HG03196 (cell line): ENCODE results near the gene PRODH2.
"Not testable (repeated sequence)": the region's sequence is repeated elsewhere in the genome, so short reads cannot be mapped to it uniquely, and the experiment has no call there.

ENCODE experiments used
- ATAC-seq: cut with Tn5 transposase; IDR thresholded peaks from one replicate; pipeline ENCODE4 v1.9.1; 2021; ENCODE audit not compliant: unreplicated experiment

PRODH2 gene

DNA sequence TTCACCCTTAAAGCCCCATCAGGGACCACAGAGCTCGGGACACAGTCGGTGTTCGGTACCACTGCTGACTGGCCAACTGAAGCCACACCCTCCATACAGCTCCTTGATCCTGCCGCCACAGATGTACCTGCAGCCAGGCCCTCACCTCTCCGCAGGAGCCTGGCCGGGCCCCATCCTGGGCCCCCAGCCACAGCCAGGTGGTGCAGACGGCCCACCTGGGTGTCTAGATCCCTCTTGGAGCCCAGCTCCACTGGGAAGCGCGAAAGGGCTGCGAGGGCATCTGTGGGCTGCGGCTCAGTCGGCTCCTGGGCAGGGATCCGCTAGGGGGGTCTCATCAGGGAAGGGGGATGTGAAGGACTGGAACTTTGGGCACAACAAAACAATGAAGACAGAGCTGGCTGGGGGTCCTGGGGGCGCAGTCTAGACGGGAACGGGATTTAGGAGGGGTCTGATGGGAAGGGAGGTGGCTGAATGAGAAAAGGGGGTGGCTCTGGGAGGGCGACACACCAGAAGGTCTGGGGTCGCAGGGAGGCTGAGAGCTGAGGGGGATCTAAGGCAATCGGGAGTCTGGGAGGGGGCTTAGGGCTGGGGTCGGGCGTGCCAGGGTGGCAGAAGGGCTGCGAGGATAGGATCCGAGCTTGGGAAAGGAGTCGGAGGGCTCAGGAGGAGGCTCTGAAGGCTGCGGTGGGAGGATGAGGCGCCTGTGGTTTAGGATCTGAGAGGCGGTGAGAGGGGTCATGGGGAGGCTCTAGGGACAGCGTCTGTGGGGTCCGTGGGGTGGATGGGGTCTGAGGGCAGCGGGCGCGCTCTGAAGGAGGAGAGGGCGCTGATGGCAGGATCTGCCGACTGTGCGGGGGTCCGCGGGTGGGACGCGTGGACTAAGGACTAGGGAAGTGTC is 15.8 kb downstream of the PRODH2 start:
- no peak for ATAC-seq

GRCh38 chr19:35795564-35795963 is 17.1 kb downstream of the PRODH2 start:
- ATAC-seq, result not testable (repeated sequence)

GRCh38 chr19:35793381-35794165 is 19.1 kb downstream of the PRODH2 start:
- no peak for ATAC-seq

DNA sequence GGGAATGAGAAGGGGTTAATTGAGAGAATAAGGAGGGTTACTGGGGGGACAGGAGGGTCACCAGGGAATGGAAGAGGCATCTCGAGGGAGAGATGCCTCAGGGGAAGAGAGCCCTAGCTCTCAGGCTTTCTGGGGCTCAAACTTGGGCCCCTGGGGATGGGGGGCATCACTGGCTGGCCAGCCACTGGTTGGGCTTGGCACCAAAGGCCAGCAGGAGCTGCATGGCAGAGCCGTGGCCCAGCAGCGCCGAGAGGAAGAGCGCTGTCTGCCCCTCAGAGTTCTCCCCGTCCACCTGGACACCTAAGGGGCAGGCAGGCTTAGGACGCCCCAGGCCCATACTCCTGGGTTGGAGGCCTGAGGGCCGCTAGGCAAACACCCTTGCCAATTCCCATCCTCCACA is 19.8 kb downstream of the PRODH2 start:
- ATAC-seq, result no peak

DNA sequence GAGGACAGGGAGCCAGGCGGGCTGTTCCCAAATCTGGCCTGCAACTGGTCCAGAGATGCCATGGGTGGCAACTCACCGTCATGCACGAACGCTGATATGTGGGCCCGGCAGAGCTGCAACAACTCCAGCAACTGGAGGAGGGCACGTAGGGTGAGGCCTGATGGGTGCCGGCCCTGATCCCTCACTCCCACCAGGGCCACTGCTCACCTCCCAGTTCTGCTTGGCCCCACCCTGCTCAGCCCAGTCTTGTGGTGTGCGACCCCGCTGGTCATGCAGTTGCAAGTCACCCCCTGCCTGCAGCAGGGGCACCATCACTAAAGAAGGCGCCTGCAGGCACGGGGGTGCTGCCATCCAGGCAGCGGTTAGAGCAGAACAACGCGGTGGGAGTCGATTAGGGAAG is 20.3 kb downstream of the PRODH2 start:
- ATAC-seq, result no peak

DNA sequence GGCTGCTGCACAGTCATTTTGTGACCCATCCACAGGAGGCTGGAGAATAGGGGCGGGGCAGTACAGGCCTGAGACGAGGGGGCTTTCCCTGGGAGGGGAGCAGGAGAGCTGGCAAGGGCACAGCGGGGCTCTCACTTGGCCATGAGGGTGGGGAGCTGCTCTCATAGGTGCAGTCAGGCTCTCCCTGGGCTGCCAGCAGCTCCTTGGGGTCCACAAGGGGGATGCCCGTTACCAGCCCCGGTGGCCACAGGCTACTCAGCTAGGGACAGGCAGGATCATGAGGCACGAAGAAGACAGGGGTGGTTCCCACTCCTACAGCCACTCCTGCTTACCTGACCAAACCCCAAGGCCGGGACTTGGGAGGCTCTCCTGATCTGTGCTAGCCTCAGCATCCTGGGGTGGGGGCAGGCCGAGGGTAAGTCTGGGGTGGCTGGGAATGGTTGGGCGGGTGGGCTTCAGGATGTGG is 20.8 kb downstream of the PRODH2 start:
- no peak for ATAC-seq

- no peak for ATAC-seq
These were observed 21.4 kb downstream of the PRODH2 start for GRCh38 chr19:35790981-35791813.

DNA sequence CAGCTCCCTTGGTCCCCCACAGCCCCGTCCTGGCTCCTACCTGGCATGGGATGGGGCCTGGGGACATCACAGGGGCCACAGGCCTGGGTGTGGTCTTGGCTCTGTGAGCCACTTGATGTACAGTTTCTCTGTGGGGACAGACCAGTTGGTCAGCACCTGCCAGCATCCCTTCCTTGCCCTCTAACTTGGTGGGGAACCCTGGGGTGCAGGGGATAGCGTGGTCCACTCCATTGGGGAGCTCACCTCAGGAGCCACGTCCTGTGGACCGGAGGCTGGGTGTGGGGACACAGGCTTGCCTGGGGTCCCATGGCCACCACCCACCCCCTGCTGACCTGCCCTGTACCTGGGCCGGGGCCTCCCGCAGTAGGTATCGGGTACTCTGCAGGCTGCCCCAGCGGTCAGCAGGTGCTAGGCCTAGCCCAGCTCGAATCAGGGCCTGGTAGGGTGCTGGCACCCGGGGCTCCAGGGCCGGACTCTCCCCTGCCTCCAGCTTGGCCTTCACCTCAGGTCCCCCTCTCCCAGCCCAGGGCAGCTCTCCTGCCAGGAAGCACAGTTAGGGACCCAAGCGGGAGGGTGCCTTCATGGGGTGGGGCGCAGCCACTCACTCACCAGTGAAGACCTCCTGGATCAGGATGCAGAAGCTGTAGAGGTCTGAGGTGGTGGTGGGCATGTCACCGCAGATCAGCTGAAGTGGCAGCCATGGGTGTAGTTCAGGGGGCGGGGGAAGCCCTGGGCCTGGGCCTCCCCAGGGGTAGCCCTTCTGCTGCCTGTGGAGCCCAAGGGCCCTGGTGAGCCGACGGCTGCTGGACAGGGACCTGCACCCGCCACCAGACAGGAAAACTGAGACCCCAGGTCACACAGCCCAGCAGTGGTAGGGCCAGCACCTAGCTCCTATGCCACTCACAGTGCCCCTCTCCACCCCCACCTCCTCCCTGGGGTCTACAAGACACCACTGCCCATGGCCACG is 22.4 kb downstream of the PRODH2 start:
- no peak for ATAC-seq

DNA sequence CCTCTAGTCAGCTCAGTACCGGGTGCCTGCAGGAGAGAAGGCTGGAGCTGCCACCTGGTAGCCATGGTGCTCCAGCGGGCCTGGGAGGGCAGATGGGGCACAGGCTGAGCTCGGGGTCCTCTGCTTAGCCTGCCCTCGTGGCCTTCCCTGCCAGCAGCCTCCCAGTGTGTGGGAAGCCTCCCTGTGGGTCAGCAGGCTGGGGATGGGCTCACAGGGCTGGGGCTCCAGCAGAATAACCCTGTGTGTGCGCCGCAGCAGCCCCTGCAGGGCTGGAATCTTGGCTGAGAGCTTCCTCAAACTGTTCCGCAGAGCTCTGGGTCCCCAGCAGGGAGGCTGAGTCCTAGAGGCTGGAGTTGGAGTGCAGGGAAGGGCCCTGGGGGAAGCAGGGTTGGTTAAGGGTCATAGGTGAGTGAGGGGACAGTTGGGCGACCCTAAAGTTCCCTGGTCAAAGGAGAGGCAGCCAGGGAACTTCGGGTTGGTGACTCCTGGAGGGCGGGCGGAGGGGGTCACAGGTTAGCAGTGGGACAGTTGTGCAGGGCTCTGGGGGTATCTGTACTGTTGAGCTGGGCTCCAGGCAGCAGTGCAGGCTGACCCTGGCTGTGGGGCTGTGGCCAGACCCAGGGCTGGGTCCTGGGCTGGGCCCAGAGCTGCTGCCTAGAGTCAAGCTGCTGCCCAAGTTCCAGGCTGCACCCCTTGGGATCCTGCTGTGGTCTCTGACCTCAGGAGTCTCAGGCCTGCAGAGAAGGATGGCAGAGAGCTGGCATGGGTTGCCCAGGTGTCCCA is 23.3 kb downstream of the PRODH2 start:
- no peak for ATAC-seq

DNA sequence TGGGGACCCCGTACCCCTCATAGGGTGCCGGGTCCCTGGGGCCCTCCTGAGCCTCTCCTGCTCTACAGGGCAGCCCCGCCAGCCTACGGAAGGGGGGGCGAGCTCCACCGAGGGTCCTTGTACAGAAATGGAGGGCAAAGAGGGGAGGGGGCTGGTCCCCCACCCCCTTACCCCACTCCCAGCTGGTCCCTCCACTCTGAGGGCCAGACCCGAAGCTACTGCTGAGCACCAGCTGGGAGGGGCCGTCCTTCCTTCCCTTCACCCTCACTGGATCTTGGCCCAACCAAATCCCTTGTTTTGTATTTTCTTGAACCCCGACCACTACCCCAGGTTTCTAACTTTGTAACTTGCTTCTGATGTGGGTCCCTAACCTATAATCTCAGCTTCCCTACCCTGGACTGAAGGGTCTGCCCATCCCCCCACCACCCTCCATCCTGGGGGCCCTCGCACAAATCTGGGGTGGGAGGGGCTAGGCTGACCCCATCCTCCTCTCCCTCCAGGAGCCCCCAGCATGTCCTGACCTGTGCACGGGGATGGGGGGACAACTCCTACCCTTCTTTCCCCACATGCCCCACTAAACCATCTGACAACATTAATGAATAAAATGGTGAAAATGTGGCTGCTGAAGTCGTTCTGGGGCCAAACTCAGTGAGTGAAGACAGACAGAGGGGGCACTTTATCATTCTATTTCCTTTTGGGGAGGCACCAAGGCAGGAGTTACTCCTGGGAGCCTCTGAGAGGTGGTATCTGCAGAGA is 24.3 kb downstream of the PRODH2 start:
- ATAC-seq, result no peak

- ATAC-seq, result no peak
These were observed 25.3 kb downstream of the PRODH2 start for GRCh38 chr19:35787227-35787799.

GRCh38 chr19:35786299-35787160 is 26.1 kb downstream of the PRODH2 start:
- no peak for ATAC-seq

DNA sequence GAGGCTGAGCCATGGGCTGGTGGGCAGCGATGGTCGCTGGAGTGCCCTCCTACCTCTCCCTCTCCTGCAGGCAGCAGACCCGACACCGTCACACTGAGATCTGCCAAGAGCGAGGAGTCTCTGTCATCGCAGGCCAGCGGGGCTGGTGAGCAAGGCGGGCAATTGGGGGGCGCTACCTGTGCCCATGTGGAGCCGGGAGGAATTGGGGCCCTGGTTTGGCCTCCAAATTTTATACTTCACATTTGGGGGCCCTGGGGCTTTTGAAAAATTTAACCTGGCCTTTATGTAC is 27.4 kb downstream of the PRODH2 start:
- no peak for ATAC-seq

GRCh38 chr19:35784503-35785338 is 27.9 kb downstream of the PRODH2 start:
- ATAC-seq, result no peak

GRCh38 chr19:35783469-35784434 is 28.9 kb downstream of the PRODH2 start:
- no peak for ATAC-seq
